Chondrocyte (in vitro differentiated cells): ENCODE results near the gene TMEM234. TPM values are rescaled to one million over a fixed set of nuclear protein-coding genes. Genes with fewer than 3 reads are reported as not detected.

Source experiments
- DNase-seq: peaks from one replicate; pipeline ENCODE4 v3.0.0; 2021; ENCODE audit warnings: mixed read lengths, low spot score
- H3K27ac Mint-ChIP-seq: one replicate; pipeline ENCODE4 v1.8.0; 2021; ENCODE audit warnings: mild to moderate bottlenecking, moderate library complexity, mixed read lengths; ENCODE audit not compliant: unreplicated experiment
- H3K27me3 Mint-ChIP-seq: 2 replicates; pipeline ENCODE4 v1.8.0; 2021; ENCODE audit warnings: low read depth, mixed read lengths
- H3K36me3 Mint-ChIP-seq: 2 replicates; pipeline ENCODE4 v1.8.0; 2021; ENCODE audit warnings: low read depth, mixed read lengths
- H3K4me1 Mint-ChIP-seq: 2 replicates; pipeline ENCODE4 v1.8.0; 2021; ENCODE audit warnings: low read depth, mild to moderate bottlenecking, mixed read lengths
- H3K4me3 Mint-ChIP-seq: one replicate; pipeline ENCODE4 v1.8.0; 2021; ENCODE audit warnings: mild to moderate bottlenecking, moderate library complexity, mixed read lengths; ENCODE audit not compliant: unreplicated experiment
- H3K9me3 Mint-ChIP-seq: 2 replicates; pipeline ENCODE4 v1.8.0; 2021; ENCODE audit warnings: low read depth, mixed read lengths
- total RNA-seq: library from RNA; stranded (reverse); gene quantifications from 3 replicates; pipeline ENCODE4 v1.2.1, GENCODE V29; 2021
- TF ChIP-seq, protein P1 (sequence below): fragments of 200-600 bp; sonication (generic); IDR thresholded peaks from 2 replicates; pipeline ENCODE4 v1.5.0; 2021; ENCODE audit warnings: antibody characterized with exemption, mild to moderate bottlenecking, moderate library complexity

TMEM234 gene
- total RNA-seq, 1 donor from 2014 or later, result 22.8 TPM

DNA sequence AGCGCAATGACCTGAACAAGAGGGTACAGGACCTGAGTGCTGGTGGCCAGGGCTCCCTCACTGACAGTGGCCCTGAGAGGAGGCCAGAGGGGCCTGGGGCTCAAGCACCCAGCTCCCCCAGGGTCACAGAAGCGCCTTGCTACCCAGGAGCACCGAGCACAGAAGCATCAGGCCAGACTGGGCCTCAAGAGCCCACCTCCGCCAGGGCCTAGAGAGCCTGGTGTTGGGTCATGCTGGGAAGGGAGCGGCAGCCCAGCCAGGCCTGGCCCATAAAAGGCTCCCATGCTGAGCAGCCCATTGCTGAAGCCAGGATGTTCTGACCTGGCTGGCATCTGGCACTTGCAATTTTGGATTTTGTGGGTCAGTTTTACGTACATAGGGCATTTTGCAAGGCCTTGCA lies 27.2 kb downstream of the TMEM234 start:
- no peaks in the 10 kb centered on the region for H3K9me3 Mint-ChIP-seq
- TF ChIP-seq, protein P1, sequence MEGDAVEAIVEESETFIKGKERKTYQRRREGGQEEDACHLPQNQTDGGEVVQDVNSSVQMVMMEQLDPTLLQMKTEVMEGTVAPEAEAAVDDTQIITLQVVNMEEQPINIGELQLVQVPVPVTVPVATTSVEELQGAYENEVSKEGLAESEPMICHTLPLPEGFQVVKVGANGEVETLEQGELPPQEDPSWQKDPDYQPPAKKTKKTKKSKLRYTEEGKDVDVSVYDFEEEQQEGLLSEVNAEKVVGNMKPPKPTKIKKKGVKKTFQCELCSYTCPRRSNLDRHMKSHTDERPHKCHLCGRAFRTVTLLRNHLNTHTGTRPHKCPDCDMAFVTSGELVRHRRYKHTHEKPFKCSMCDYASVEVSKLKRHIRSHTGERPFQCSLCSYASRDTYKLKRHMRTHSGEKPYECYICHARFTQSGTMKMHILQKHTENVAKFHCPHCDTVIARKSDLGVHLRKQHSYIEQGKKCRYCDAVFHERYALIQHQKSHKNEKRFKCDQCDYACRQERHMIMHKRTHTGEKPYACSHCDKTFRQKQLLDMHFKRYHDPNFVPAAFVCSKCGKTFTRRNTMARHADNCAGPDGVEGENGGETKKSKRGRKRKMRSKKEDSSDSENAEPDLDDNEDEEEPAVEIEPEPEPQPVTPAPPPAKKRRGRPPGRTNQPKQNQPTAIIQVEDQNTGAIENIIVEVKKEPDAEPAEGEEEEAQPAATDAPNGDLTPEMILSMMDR, result no peak
- no peak overlapping the region for H3K4me3 Mint-ChIP-seq
- peaks cover 32% of the 10 kb centered on the region for H3K4me1 Mint-ChIP-seq
- DNase-seq, result no peak
- H3K27me3 Mint-ChIP-seq, result no peaks in the 10 kb centered on the region
- H3K36me3 Mint-ChIP-seq, result peaks cover 58% of the 10 kb centered on the region
- peak overlapping the region; percentile 17 for H3K27ac Mint-ChIP-seq

DNA sequence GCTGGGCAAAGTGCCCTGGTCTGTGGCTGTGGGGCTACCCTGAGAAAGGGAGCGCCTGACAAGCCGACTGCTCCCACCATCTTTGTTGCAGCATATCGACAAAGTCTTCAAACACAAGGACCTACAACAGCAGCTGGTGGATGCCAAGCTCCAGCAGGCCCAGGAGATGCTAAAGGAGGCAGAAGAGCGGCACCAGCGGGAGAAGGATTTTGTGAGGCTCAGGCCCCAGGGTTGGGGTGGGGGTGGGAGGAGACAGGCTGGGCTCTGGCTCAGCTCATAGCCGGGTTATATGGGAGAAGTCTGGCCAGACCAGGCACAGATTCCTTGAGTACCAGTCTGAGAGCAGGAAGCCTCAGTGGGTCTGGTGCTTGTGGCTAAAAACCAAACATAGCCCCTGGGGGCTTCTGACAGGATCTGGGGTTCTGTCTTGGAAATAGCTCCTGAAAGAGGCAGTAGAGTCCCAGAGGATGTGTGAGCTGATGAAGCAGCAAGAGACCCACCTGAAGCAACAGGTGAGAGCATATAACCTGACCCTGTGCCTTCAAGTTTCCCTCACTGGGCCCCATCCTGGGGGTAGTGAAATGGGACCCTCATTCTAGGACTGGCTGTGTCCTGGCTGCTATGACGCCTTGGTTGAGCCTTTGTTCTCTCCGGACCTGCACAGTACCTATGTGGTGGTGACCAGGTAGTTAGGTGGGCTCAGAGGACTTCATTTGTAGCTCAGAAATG lies 29.8 kb downstream of the TMEM234 start:
- Mint-ChIP-seq H3K27me3 (no peaks in the 10 kb centered on the region), H3K4me1 (peaks cover 11% of the 10 kb centered on the region), H3K27ac (peak overlapping the region; percentile 71), H3K4me3 (no peak overlapping the region), H3K9me3 (no peaks in the 10 kb centered on the region), H3K36me3 (peaks cover 64% of the 10 kb centered on the region)
- DNase-seq, result no peak
- TF ChIP-seq, protein P1, result no peak

GRCh38 chr1:32187850-32188249 lies 34.3 kb downstream of the TMEM234 start:
- TF ChIP-seq, protein P1, result no peak
- no peaks in the 10 kb centered on the region for H3K9me3 Mint-ChIP-seq
- no peak overlapping the region for H3K27ac Mint-ChIP-seq
- H3K36me3 Mint-ChIP-seq, result peaks cover 51% of the 10 kb centered on the region
- DNase-seq, result no peak
- no peak overlapping the region for H3K4me3 Mint-ChIP-seq
- no peaks in the 10 kb centered on the region for H3K27me3 Mint-ChIP-seq
- peaks cover 27% of the 10 kb centered on the region for H3K4me1 Mint-ChIP-seq

DNA sequence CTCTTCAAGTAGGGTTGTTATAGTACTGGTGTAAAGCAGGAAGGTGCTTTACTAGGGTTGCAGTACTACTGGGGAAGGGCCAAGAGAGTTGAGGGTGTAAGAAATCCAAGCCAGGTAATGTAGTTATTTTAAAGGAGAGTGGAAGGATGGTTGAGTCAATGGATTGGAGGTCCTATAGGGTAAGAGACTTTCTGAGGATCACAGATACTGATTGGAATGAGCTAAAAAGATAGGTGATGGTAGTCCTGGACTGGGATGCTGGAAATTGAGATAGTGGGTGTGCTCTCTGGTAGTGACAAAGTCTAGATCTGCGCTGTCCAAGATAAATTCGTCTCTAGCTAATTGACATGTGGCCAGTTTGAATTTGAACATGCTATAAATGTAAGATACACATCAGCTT lies 35.7 kb downstream of the TMEM234 start:
- DNase-seq, result no peak
- H3K9me3 Mint-ChIP-seq, result no peaks in the 10 kb centered on the region
- H3K36me3 Mint-ChIP-seq, result peaks cover 42% of the 10 kb centered on the region
- H3K4me3 Mint-ChIP-seq, result no peak overlapping the region
- TF ChIP-seq, protein P1, result no peak
- peak overlapping the region; percentile 94 for H3K27ac Mint-ChIP-seq
- no peaks in the 10 kb centered on the region for H3K27me3 Mint-ChIP-seq
- H3K4me1 Mint-ChIP-seq, result peaks cover 39% of the 10 kb centered on the region

- H3K4me3 Mint-ChIP-seq, result no peak overlapping the region
- no peaks in the 10 kb centered on the region for H3K9me3 Mint-ChIP-seq
- no peaks in the 10 kb centered on the region for H3K27me3 Mint-ChIP-seq
- peaks cover 43% of the 10 kb centered on the region for H3K4me1 Mint-ChIP-seq
- DNase-seq, result no peak
- TF ChIP-seq, protein P1, result no peak
- peak overlapping the region; percentile 94 for H3K27ac Mint-ChIP-seq
- H3K36me3 Mint-ChIP-seq, result peaks cover 42% of the 10 kb centered on the region
Observed at GRCh38 chr1:32186077-32186476, 36.1 kb downstream of the TMEM234 start.
